ENCODE data around the gene PTPN3.

Gene PTPN3

DNA sequence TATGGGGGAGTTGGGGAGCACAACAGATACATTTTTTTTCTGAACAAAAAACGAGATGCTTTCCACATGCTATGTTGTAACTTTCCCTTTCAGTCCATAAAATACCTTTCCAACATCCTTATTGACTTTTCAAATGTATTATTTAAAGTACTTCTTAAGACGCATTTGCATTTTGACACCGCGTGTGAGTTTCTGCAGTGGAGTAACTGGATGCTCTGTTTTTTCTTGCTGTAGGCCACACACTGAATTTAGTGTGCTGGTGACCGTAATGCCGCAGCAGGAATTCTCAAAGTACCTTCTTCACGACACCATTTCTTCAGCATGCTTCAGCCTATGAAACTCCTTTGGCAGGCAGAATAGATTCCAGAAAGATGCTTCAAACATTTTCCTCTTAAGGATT, 163.0 kb downstream of the PTPN3 start:
- DNase-seq: no peak

GRCh38 chr9:109331353-109331752, 166.8 kb downstream of the PTPN3 start:
- no peak for DNase-seq

DNA sequence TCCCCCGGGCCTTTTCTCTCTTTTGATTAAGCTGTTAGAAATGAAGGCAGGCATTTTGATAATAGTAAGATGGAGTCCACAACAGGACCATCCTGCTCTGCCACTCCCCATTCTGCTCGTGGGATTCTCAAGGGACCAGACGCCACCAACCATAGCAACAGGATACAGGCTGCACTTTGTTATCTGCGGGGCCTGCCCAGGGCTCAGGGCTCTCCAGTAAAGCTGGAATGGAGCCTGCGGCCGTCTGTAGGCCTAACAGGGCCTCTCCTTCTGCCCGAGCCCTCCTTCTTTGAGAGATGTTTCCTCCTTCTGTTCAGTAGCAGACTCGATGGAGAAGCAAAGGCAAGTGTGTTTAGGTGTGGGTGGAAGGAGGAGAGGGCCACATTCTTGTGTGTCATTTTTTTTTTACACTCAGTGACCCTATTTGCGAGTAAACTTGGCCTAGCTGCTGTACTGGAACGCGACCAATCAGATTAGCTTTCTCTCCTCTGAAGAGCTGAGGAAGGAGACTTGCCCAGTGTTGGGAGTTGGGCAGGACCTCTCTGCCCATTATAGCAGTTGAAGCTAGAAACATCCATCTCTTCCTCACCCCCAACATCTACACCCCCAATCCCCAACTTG, 168.4 kb downstream of the PTPN3 start:
- no peak for DNase-seq

- DNase-seq: peak; percentile 20
Measured at GRCh38 chr9:109328978-109329637, 169.0 kb downstream of the PTPN3 start.
